H1 (cell line): Measurements from ENCODE around the gene HDAC9. TPM values are rescaled to one million over a fixed set of nuclear protein-coding genes. Genes with fewer than 3 reads are reported as not detected.
A peak's percentile ranks its signal among the peaks of the same experiment; 100 is the strongest.

ENCODE experiments used
- CTCF ChIA-PET: fragments of 300-600 bp; sonication (Branson Sonifier 250); formaldehyde crosslinking; loops from one replicate; lab custom pipeline; 2021; ENCODE audit not compliant: partially characterized antibody; lab: Charles Lee
- POLR2A ChIA-PET: fragments of 300-600 bp; sonication (Branson Sonifier 250); formaldehyde crosslinking; loops from one replicate; lab custom pipeline; 2021; ENCODE audit warnings: inconsistent platforms; ENCODE audit not compliant: partially characterized antibody; lab: Charles Lee
- DNase-seq, 2 experiments: peaks; one replicate each; pipeline versions ENCODE4 v3.0.0 to v3.0.0-alpha.2; 2010 to 2022; ENCODE audit warnings: low spot score in 2 of 2, low read depth in 1 of 2, mixed read lengths in 1 of 2
- FAIRE-seq: peaks from 2 replicates; lab custom pipeline; 2011; peaks lifted over from hg19 to GRCh38; lab: Jason Lieb, UNC
- H2AFZ ChIP-seq: 2 replicates; pipeline ENCODE4 v1.8.1; 2012; ENCODE audit warnings: low read length, inconsistent platforms
- H2AK5ac ChIP-seq: 2 replicates; pipeline ENCODE4 v1.6.1; 2013; ENCODE audit warnings: low read depth, low read length
- H2BK120ac ChIP-seq: replicated peaks from 2 replicates; pipeline ENCODE3; 2013; ENCODE audit warnings: low read depth, low read length, inconsistent platforms
- H2BK12ac ChIP-seq: 2 replicates; pipeline ENCODE4 v1.6.1; 2013; ENCODE audit warnings: low read depth, low read length
- H2BK15ac ChIP-seq: 2 replicates; pipeline ENCODE4 v1.6.1; 2013; ENCODE audit warnings: low read length
- H2BK20ac ChIP-seq: 2 replicates; pipeline ENCODE4 v1.6.1; 2013; ENCODE audit warnings: low read length
- H2BK5ac ChIP-seq: 2 replicates; pipeline ENCODE4 v1.6.1; 2013; ENCODE audit warnings: low read depth, low read length
- H3K14ac ChIP-seq: 2 replicates; pipeline ENCODE4 v1.6.1; 2013; ENCODE audit warnings: inconsistent platforms; ENCODE audit not compliant: insufficient read length
- H3K18ac ChIP-seq: 2 replicates; pipeline ENCODE4 v1.6.1; 2013; ENCODE audit warnings: low read length; ENCODE audit errors: extremely low read depth
- H3K23ac ChIP-seq: 2 replicates; pipeline ENCODE4 v1.6.1; 2013; ENCODE audit warnings: inconsistent platforms; ENCODE audit not compliant: insufficient read length
- H3K23me2 ChIP-seq: 2 replicates; pipeline ENCODE4 v1.6.1; 2013; ENCODE audit warnings: low read depth, low read length
- H3K27ac ChIP-seq: 2 replicates; pipeline ENCODE4 v1.6.1; 2011; ENCODE audit warnings: low read depth, low read length, inconsistent platforms
- H3K27me3 ChIP-seq, 4 experiments: replicated peaks in 1 of 4; 1 replicate in 1 of 4; 2 replicates in 3 of 4; pipeline versions ENCODE4 v1.6.1 to v1.8.1; 2011 to 2013; ENCODE audit warnings: low read length in 3 of 4, mild to moderate bottlenecking in 3 of 4, inconsistent platforms in 2 of 4, mixed read lengths in 2 of 4, moderate library complexity in 1 of 4; ENCODE audit not compliant: control insufficient read depth in 3 of 4, insufficient read depth in 3 of 4; ENCODE audit errors: extremely low read depth in 1 of 4
- H3K36me3 ChIP-seq, 4 experiments: 2 replicates each; pipeline versions ENCODE4 v1.6.1 to v1.8.1; 2011 to 2013; ENCODE audit warnings: mild to moderate bottlenecking in 4 of 4, low read length in 3 of 4, moderate library complexity in 2 of 4, control low read depth in 1 of 4, inconsistent platforms in 1 of 4; ENCODE audit not compliant: insufficient read depth in 4 of 4, control insufficient read depth in 2 of 4
- H3K4ac ChIP-seq: replicated peaks from 2 replicates; pipeline ENCODE3; 2013; ENCODE audit warnings: low read length, low read depth, mixed read lengths, inconsistent platforms; ENCODE audit not compliant: insufficient read length
- H3K4me1 ChIP-seq, 4 experiments: replicated peaks in 1 of 4; 1 replicate in 1 of 4; 2 replicates in 3 of 4; pipeline versions ENCODE4 v1.6.1 to v1.8.1; 2011 to 2013; ENCODE audit warnings: low read length in 3 of 4, inconsistent platforms in 2 of 4, mixed read lengths in 1 of 4; ENCODE audit not compliant: insufficient read depth in 4 of 4, control insufficient read depth in 3 of 4
- H3K4me2 ChIP-seq, 2 experiments: 2 replicates each; pipeline versions ENCODE4 v1.6.1 to v1.8.1; 2011 to 2013; ENCODE audit warnings: low read depth in 2 of 2, low read length in 2 of 2, control low read depth in 1 of 2, inconsistent platforms in 1 of 2, mild to moderate bottlenecking in 1 of 2; ENCODE audit not compliant: insufficient read depth in 1 of 2
- H3K4me3 ChIP-seq, 4 experiments: fragments of 200-600, 300-600 bp in 1 of 4; sonication (generic), shearing (Covaris generic), sonication (Bioruptor Twin) in 1 of 4; 2 replicates each; pipeline versions ENCODE4 v1.5.1 to v1.8.1; 2011 to 2016; ENCODE audit warnings: low read length in 4 of 4, low read depth in 3 of 4, control low read depth in 2 of 4, inconsistent platforms in 2 of 4, mild to moderate bottlenecking in 2 of 4, mixed read lengths in 1 of 4, moderate library complexity in 1 of 4; ENCODE audit not compliant: insufficient read depth in 2 of 4; ENCODE audit errors: extremely low read depth in 1 of 4
- H3K56ac ChIP-seq: replicated peaks from 2 replicates; pipeline ENCODE3; 2013; ENCODE audit warnings: low read depth, mild to moderate bottlenecking, mixed read lengths, low read length, inconsistent platforms; ENCODE audit not compliant: insufficient read length
- H3K79me1 ChIP-seq: 2 replicates; pipeline ENCODE4 v1.6.1; 2013; ENCODE audit warnings: low read depth, low read length, control low read depth
- H3K79me2 ChIP-seq, 2 experiments: 2 replicates each; pipeline versions ENCODE4 v1.6.1 to v1.8.1; 2012 to 2013; ENCODE audit warnings: low read length in 2 of 2, mild to moderate bottlenecking in 2 of 2, inconsistent platforms in 1 of 2; ENCODE audit not compliant: insufficient read depth in 2 of 2, control insufficient read depth in 1 of 2
- H3K9ac ChIP-seq, 4 experiments: replicated peaks in 1 of 4; 1 replicate in 1 of 4; 2 replicates in 3 of 4; pipeline versions ENCODE4 v1.6.1 to v1.8.1; 2011 to 2013; ENCODE audit warnings: low read depth in 3 of 4, low read length in 3 of 4, control low read depth in 2 of 4, mild to moderate bottlenecking in 2 of 4, moderate library complexity in 2 of 4, inconsistent platforms in 1 of 4; ENCODE audit errors: extremely low read depth in 1 of 4
- H3K9me3 ChIP-seq, 2 experiments: 2 replicates each; pipeline versions ENCODE4 v1.6.1 to v1.8.1; 2012 to 2013; ENCODE audit warnings: mild to moderate bottlenecking in 2 of 2, moderate library complexity in 2 of 2, control low read depth in 1 of 2, inconsistent platforms in 1 of 2, low read depth in 1 of 2, low read length in 1 of 2, mixed read lengths in 1 of 2; ENCODE audit not compliant: insufficient read depth in 2 of 2
- H4K20me1 ChIP-seq, 2 experiments: replicated peaks in 1 of 2; 2 replicates each; pipeline versions ENCODE3 to v1.8.1; 2011 to 2013; ENCODE audit warnings: inconsistent platforms in 2 of 2, low read length in 2 of 2, mild to moderate bottlenecking in 1 of 2; ENCODE audit not compliant: insufficient read depth in 2 of 2, control insufficient read depth in 1 of 2
- H4K5ac ChIP-seq: 2 replicates; pipeline ENCODE4 v1.6.1; 2013; ENCODE audit warnings: low read length, low read depth, mixed read lengths, inconsistent platforms; ENCODE audit not compliant: insufficient read length
- H4K8ac ChIP-seq: 2 replicates; pipeline ENCODE4 v1.8.0; 2013; ENCODE audit warnings: mild to moderate bottlenecking, moderate library complexity, low read length, inconsistent platforms; ENCODE audit not compliant: insufficient read depth; ENCODE audit errors: extremely low read depth
- H4K91ac ChIP-seq: replicated peaks from 2 replicates; pipeline ENCODE3; 2013; ENCODE audit warnings: low read length, mixed read lengths, inconsistent platforms; ENCODE audit not compliant: insufficient read length
- CTCF ChIP-seq, 3 experiments: IDR thresholded peaks; 1 replicate in 2 of 3; 2 replicates in 1 of 3; pipeline versions ENCODE4 v1.5.1 to v1.6.1; 2011; ENCODE audit warnings: low read length in 3 of 3, mild to moderate bottlenecking in 3 of 3, inconsistent platforms in 2 of 3, low read depth in 1 of 3, moderate library complexity in 1 of 3; ENCODE audit not compliant: insufficient read depth in 1 of 3; ENCODE audit errors: control extremely low read depth in 1 of 3
- POLR2AphosphoS5 ChIP-seq: IDR thresholded peaks from 2 replicates; pipeline ENCODE4 v1.6.1; 2011; ENCODE audit warnings: low read depth, low read length
- RAD21 ChIP-seq, 2 experiments: IDR thresholded peaks in 1 of 2; conservative IDR thresholded peaks in 1 of 2; 2 replicates each; pipeline ENCODE4 v1.6.1; 2011; ENCODE audit warnings: low read depth in 2 of 2, low read length in 2 of 2, improper control_type of control experiment in 1 of 2, inconsistent platforms in 1 of 2, mild to moderate bottlenecking in 1 of 2, moderate library complexity in 1 of 2
- RFX5 ChIP-seq: IDR thresholded peaks from 2 replicates; pipeline ENCODE4 v1.6.1; 2011; ENCODE audit warnings: low read depth, low read length, improper control_type of control experiment, borderline replicate concordance
- WGBS, 2 experiments: shearing (Covaris generic) in 1 of 2; methylation state at CpG; one replicate each; pipeline versions ENCODE4 v1.1.6 to v1.1.7; 2013 to 2015; ENCODE audit warnings: low lambda C conversion rate in 2 of 2, mixed read lengths in 2 of 2, inconsistent platforms in 1 of 2, low coverage in 1 of 2, missing lambda C conversion rate in 1 of 2; ENCODE audit not compliant: insufficient replicate concordance in 2 of 2, insufficient coverage in 1 of 2, insufficient read length in 1 of 2; ENCODE audit errors: extremely low coverage in 1 of 2, missing lambda C conversion rate in 1 of 2; 5-methylcytosine and 5-hydroxymethylcytosine counted together
- polyA plus RNA-seq, 7 experiments: library from polyadenylated mRNA; depleted of rRNA in 3 of 7; stranded (reverse) in 5 of 7; unstranded in 2 of 7; fragments of >200 nt in 5 of 7; fragments of 200-250 nt in 2 of 7; gene quantifications; 1 replicate in 5 of 7; 2 replicates in 1 of 7; 4 replicates in 1 of 7; pipeline versions ENCODE4 v1.2.1 to v1.2.3, GENCODE V29; 2011 to 2013; ENCODE audit warnings: missing spikeins in 2 of 7, mixed read lengths in 2 of 7
- total RNA-seq: library from RNA; stranded (reverse); fragmentation: NEBNext Ultra II Directional; extraction: Animal tissue kit (Norgen Biotek cat#: 25700); gene quantifications from 2 replicates; pipeline ENCODE4 v1.2.1, GENCODE V29; 2021

HDAC9 gene
- total and polyA plus RNA-seq, 2 of the 8 experiments (the other 6 are each of a cell fraction or from before 2014, with no cell fraction given) = 9.5 to 13.1 TPM

DNA sequence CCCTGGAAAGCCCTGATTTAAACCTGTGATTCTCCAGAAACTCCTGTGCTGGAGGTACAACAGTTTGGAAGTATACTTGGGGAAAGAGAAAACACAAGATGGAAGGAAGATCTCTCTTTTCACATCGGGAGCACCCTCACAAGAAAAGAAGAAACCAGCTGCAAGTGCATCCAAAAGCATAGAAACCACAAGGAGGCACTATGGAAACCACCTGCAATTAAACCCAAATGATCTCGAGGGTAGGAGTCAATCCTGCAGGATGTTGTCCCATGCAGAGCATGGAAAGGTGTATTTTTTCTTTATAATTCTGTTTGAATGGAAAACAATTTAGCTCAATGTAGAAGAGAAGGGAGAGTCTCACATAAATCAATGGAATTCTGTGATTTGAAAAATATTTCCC lies 411.4 kb downstream of the HDAC9 start:
- no peak for DNase-seq

More for the DNA sequence above, 411.4 kb downstream of the HDAC9 start:
- Histone ChIP-seq H2BK15ac (no peak overlapping the region), H3K4me3 (no peak overlapping the region), H3K4me2 (no peak overlapping the region), H3K79me1 (no peaks in the 10 kb centered on the region), H2BK20ac (no peak overlapping the region), H3K9ac (no peak overlapping the region), H4K20me1 (no peaks in the 10 kb centered on the region), H3K4ac (no peak overlapping the region), H3K4me1 (no peaks in the 10 kb centered on the region), H2BK12ac (no peak overlapping the region), H2AK5ac (no peak overlapping the region), H3K36me3 (no peaks in the 10 kb centered on the region), H3K18ac (no peak overlapping the region), H2AFZ (no peak overlapping the region), H3K23ac (no peak overlapping the region), H3K27ac (no peak overlapping the region)
- 77% methylated on average over 2 of the region's 2 CpGs; no CpG with 5 or more reads in 1 of the 2 experiments for WGBS, 2 experiments
- POLR2A ChIA-PET = no interaction called here
- no peak for TF ChIP-seq POLR2AphosphoS5
- no peak for TF ChIP-seq RFX5
- peak in 2 of 3 experiments; percentile 48 to 68; a peak in 2 of 4 replicates for TF ChIP-seq CTCF (IDR thresholded peaks at IDR 0.05; ENCODE audit: control extremely low read depth in 1 of 3, insufficient read depth in 1 of 3, low read depth in 1 of 3, low read length in 3 of 3)
- peak; percentile 54 to 61 for TF ChIP-seq RAD21 (IDR thresholded peaks at IDR 0.05 in 1 of 2, conservative IDR thresholded peaks at IDR 0.05 in 1 of 2; ENCODE audit: low read depth in 2 of 2, low read length in 2 of 2)
- TF ChIP-seq, all 59 proteins: peak for 2
- Histone ChIP-seq H3K9me3 (no peaks in the 10 kb centered on the region), H3K56ac (no peak overlapping the region), H3K79me2 (no peaks in the 10 kb centered on the region), H3K23me2 (no peaks in the 10 kb centered on the region), H4K91ac (no peak overlapping the region), H4K5ac (no peak overlapping the region), H2BK120ac (no peak overlapping the region), H3K27me3 (no peaks in the 10 kb centered on the region), H4K8ac (no peak overlapping the region), H2BK5ac (no peak overlapping the region), H3K14ac (no peak overlapping the region)
- CTCF ChIA-PET = interaction anchor here (0.5 to 2.3 kb wide), 17 partner anchors 9 to 317 kb away, joined by 3 to 8 read pairs (median 4); no protein-coding TSS in a partner anchor
- peak; percentile 94 for FAIRE-seq
